Left renal pelvis (tissue), 4 donors: ENCODE measurements around the gene PARVA. TPM values are rescaled to one million over a fixed set of nuclear protein-coding genes. Genes with fewer than 3 reads are reported as not detected.

Source experiments
- DNase-seq, 4 donors: peaks; one replicate each; pipeline ENCODE4 v3.0.0-alpha.2; 2013; ENCODE audit warnings: low read depth in 4 of 4, low spot score in 3 of 4
- polyA plus RNA-seq, 4 donors: library from polyadenylated mRNA; unstranded; fragments of 120-200 nt; gene quantifications; one replicate each; pipeline ENCODE4 v1.2.1, GENCODE V29; 2013; ENCODE audit not compliant: insufficient read length in 4 of 4

Gene PARVA
- polyA plus RNA-seq, 4 donors = 110 to 170 (median 123) TPM

DNA sequence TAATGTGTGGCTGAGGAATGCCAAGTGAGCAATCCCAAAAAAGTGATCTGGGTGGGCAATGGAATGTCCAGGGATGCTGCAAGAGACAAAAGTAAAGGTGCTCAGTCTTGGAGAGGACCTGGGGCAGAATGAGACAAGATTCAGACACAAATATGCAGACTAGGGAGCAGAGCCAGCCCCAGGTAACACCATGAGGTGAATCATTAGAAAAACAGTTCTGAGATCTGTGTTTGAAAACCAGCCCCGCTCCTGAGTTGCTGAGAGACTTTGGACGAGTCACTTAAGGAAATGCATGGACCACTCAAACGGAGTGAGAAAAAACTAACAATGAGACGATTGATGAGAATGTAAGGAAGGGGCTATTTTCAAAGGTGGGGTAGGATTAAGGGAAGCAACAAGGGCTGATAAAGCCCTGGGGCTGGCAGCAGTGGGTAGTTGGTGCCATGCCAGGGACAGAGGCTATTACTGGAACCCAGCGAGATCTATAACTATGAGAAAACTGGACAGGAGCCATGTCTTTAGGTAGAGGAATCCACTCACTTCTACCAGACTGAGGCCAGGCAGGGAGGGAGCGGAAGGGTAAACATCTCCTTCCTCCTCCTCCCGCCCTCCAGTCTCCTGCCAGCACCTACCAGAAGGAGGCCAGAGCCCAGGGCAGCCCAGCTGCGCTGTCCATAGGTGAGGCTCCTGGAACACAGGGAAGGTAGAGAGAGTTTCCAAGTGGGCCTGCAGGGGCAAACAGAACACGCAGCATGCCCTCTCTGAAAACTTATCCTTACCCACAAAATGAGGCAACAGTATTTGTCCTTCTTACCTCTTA lies 166.4 kb downstream of the PARVA start:
- no peak for DNase-seq

DNA sequence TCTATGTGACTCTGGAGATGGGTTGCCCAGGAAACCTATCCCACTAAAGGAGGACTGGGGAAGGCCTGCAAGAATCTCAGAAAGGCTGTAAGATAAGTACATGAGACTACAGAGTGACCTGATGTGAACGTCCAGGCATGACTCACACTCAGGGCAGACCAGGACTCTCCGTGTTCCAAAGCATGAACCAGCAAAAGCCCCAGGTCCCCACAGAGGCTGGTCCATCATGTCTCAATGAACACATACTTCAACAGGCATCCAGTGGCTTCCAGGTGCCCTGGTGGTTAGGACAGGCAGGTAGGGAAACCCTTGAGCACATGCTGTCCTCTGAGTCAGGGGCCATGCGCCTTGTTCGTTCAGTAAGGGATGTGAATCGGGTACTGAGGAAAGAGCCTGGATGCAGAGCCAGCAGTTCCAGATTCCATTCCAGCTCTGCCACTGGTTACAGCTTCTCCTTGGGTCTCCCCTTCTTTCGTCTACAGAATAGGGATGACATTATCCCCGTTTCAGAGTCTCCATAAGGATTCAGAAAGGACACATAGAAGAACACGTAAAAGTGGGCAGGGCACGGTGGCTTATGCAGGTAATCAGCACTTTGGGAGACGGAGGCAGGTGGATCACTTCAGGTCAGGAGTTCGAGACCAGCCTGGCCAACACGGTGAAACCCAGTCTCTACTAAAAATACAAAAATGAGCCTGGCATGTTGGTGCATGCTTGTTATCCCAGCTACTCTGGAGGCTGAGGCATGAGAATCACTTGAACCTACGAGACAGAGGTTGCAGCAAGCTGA lies 167.8 kb downstream of the PARVA start:
- no peak for DNase-seq

GRCh38 chr11:12546122-12546521 lies 168.8 kb downstream of the PARVA start:
- no peak for DNase-seq

- DNase-seq = no peak
Observed at GRCh38 chr11:12546660-12547059, 169.3 kb downstream of the PARVA start.

- no peak for DNase-seq
Observed at GRCh38 chr11:12547953-12548650, 170.7 kb downstream of the PARVA start.

DNA sequence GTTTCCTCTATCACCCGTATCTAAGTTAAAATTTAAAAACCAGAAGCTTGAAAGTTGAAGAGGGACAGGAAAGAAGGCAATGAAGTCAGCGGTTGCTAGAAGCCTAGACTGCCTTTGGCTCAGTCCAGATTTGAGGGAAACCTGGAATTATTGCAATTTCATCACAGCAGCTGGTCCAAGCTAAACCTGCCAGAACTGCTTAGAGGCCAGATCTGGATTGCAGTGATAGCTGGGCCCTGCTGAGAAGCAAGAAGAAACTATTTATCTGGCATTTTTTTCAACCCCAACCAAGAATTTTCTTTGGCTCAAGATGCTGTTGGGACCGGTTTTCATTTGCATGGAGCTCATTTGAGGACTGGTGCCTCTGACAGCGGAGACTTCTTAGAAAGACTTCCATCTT lies 175.3 kb downstream of the PARVA start:
- no peak for DNase-seq

DNA sequence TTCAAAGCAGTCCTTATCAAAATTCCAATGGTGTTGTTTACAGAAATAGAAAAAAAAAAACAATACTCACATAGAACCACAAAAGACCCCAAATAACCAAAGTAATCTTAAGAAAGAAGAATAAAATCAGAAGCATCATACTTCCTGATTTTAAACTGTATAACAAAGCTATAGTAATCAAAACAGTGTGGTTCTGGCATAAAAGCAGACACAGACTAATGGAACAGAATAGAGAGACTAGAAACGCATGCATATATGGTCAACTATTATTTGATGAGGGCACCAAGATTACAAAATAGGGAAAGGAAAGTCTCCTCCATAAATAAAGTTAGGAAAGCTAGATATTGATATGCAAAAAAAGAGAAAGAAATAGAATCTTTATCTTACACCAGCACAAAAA lies 176.8 kb downstream of the PARVA start:
- DNase-seq = no peak

GRCh38 chr11:12556155-12556554 lies 178.8 kb downstream of the PARVA start:
- DNase-seq = no peak

DNA sequence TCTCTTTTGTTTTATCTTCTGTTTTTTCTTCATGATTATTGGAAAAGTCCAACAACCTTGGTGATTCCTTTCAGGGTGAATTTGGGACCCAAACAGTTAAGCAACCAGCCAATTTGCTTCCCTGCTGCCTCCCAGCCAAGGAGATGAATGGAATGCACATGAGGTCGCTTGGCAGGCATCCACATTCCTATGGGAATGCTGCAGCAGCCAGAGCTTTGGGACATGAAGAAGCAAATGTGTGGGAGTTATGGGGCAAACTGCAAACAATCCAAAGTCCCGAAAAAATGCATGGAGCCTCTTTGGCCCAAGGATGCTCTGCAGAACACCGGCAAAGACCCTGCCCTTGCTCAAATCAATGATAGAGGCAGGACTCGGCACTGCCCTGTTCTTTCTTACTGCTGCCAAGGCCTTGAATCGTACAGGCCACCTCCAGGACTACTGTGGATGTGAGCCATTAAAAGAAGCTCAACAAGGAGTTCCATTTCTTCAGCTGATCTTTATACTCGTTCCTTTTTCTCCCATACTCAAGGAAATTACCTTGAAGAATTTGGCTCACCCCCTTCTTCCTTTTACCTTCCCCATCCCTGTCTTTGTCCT lies 179.5 kb downstream of the PARVA start:
- DNase-seq = peak; percentile 58 to 62 (median 60)

DNA sequence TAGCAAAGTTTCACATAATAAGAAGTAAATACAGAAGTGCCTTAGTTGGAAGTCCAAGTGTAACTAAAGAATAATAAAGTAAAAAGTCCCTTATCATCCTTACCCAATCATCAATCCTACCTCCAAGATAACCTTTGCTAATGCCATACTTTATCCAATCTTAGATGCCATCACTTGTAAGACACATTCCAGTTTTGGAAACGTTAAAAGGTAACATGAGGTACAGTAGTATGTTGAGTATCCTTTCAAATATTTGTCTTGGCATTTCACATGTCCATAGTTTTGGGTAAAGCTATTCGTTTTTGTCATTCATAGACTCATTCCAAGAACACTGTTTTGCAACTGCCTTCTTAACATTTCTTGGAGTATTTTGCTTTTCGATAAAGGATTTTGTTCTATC lies 181.6 kb downstream of the PARVA start:
- no peak for DNase-seq

DNA sequence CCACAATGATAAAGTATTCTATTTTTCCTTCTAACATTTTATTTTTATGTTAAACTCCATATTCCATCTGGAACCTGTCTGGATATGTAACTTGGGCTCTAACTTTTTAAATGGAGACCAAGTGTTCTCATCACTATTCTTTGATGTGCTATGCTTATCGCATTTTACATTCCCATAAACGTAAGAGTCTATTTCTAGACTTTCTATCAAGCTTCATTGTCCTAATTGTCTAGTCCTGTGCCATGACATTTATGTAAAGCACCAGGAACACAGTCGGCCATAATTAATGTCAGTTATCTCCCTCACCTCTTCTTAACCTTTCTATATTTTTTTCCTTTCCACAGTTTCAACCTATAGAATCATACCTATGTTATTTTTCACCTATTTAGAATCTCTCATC lies 183.0 kb downstream of the PARVA start:
- no peak for DNase-seq

DNA sequence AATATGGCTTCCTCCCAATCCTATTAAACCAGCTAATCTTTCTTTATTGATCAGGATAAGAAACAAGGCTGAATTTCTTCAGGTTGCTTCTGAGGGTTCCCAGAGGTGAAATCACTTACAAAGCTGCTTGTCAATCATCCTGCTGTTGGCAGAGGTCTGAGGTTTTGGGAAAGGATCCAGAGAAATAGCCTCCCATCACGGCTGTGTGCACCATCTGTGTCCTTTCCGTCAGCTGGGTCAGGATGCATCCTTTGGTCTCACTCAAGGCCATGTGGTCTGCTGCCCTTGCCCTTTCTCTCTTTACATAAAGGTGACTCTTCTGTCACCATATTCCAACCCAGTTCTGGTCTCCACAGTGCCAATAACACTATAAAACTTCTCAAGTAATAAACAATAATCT lies 183.5 kb downstream of the PARVA start:
- no peak for DNase-seq

DNA sequence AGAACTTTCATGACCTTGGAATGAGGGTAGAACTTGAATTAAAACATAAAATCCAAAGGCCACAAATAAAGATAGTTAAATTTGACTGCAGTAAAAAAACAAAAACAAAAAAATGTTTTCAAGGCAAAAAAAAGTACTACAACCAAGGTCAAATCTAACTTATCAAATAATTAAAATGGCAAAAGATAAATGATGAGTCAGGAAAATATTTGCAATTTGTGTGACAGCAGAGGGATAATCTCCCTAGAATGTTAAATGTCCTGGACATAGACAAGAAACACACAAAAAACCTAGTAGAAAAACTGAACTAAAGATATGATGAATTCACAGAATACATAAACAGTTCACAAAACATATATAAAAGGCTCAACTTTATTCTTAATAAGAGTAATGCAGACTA lies 186.6 kb downstream of the PARVA start:
- DNase-seq = no peak

- DNase-seq = no peak
Observed at GRCh38 chr11:12565406-12565805, 188.0 kb downstream of the PARVA start.

DNA sequence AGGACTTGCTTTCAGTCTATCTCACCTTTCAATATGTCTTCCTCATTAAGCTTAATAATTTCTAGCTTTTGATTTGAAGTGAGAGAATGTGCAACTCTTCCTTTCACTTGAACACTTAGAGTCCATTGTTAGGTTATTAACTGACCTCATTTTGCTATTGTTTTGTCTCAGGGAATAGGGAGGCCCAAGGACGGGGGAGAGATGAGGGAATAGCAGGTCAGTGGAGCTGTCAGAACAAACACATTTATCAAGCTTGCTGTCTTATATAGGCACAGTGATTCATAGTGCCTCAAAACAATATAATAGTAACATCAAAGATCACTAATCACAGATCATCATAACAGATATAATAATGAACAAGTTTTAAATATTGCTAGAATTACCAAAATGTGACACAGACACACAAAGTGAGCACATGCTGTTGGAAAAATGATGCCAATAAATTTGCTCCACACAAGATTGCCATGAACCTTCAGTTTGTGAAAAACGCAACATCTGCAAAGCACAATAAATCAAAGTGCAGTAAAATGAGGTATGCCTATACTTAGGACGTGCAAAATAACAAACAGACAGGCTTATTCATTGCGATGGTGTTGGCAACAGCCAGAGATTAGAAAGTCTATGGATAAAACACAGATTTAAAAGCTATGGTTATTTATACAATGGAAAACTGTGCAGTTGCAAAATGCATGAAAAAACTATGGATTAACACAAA lies 190.5 kb downstream of the PARVA start:
- no peak for DNase-seq

DNA sequence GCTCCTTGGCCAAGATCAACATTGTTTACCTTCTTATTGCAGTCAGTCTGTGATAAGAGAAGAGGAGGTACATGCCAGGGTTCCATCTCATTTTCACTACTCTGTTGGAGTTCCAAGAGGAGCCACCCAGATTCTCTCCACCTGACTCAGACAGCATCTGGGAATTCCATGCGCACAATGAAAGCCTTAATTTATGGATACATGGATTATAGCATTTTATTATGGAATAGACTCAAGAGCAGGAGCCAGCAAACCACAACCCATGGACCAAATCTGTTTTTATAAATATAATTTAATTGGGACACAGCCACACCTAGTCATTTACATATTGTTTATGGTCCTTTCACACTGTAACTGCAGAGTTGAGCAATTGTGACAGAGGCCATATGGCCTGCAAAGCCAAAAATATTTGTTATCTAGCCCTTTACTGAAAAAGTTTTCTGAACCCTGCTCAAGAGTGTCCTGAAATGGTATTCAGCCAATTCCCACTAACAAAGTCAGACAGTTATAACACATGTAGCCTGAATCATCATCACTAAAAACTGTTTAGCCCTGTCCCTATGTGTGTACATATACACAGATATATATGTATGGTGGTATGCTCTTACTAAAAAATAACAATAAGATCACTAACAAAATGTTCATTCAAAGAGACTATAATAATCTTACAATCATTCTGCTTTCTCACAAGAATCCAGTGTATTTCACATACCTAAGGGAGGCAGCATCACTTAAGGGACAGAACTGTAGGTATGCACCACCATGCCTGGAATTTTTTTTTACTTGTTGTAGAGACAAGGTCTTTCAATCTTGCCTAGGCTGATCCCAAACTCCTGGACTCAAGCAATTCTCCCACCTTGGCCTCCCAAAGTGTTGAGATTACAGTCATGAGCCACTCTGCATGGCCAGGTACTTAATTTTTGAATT lies 192.4 kb downstream of the PARVA start:
- no peak for DNase-seq

- DNase-seq = no peak
Observed at GRCh38 chr11:12573707-12574485, 196.5 kb downstream of the PARVA start.
